Left ventricle myocardium inferior (tissue), 1 donor: ENCODE data around the gene KCNE3. TPM values are rescaled to one million over a fixed set of nuclear protein-coding genes. Genes with fewer than 3 reads are reported as not detected.

Source experiments
- DNase-seq: peaks from one replicate; pipeline ENCODE4 v3.0.0-alpha.2; 2020
- H3K27ac ChIP-seq: fragments of 200-600 bp; replicated peaks from 2 replicates; pipeline ENCODE4 v1.8.0; 2021
- H3K27me3 ChIP-seq: fragments of 200-600 bp; 2 replicates; pipeline ENCODE4 v1.8.0; 2021; ENCODE audit warnings: low read depth
- H3K36me3 ChIP-seq: fragments of 200-600 bp; 2 replicates; pipeline ENCODE4 v1.8.0; 2021
- H3K4me1 ChIP-seq: fragments of 200-600 bp; 2 replicates; pipeline ENCODE4 v1.8.0; 2021
- H3K4me3 ChIP-seq: fragments of 200-600 bp; 2 replicates; pipeline ENCODE4 v1.8.0; 2021; ENCODE audit warnings: mild to moderate bottlenecking, moderate library complexity
- H3K9me3 ChIP-seq: fragments of 200-600 bp; replicated peaks from 2 replicates; pipeline ENCODE4 v1.8.0; 2021
- CTCF ChIP-seq: fragments of 200-600 bp; IDR thresholded peaks from 2 replicates; pipeline ENCODE4 v1.8.0; 2021; ENCODE audit warnings: antibody characterized with exemption, mild to moderate bottlenecking, borderline replicate concordance
- intact Hi-C: fragments of 100-400 bp; cut with micrococcal nuclease; formaldehyde crosslinking; loops from one replicate; pipeline ENCODE4 v1.11.0; 2022
- total RNA-seq: library from RNA; stranded (reverse); fragmentation: NEBNext Ultra II Directional; extraction: Animal tissue kit (Norgen Biotek cat#: 25700); gene quantifications from one replicate; pipeline ENCODE4 v1.2.1, GENCODE V29; 2021
- donor health status: DM: no; HTN: yes; CAD: no; lungs with severe emphysema.

Gene KCNE3
- total RNA-seq, 1 donor from 2014 or later, result 4.3 TPM

- no peak overlapping the region for H3K4me3 ChIP-seq
- no peak for DNase-seq
- intact Hi-C loops, result no loop called here
- H3K9me3 ChIP-seq, result no peaks in the 10 kb centered on the region
- H3K27ac ChIP-seq, result no peak overlapping the region
- no peaks in the 10 kb centered on the region for H3K36me3 ChIP-seq
- no peak for TF ChIP-seq CTCF
- peaks cover 12% of the 10 kb centered on the region for H3K27me3 ChIP-seq
- peaks cover 21% of the 10 kb centered on the region for H3K4me1 ChIP-seq
Measured at GRCh38 chr11:74463216-74463615, 4.1 kb downstream of the KCNE3 start.

GRCh38 chr11:74462631-74463030 is 4.7 kb downstream of the KCNE3 start:
- no peak overlapping the region for H3K4me3 ChIP-seq
- no peaks in the 10 kb centered on the region for H3K9me3 ChIP-seq
- peaks cover 16% of the 10 kb centered on the region for H3K4me1 ChIP-seq
- peak overlapping the region; percentile 79 for H3K27ac ChIP-seq
- DNase-seq, result no peak
- peaks cover 12% of the 10 kb centered on the region for H3K27me3 ChIP-seq
- no peaks in the 10 kb centered on the region for H3K36me3 ChIP-seq
- intact Hi-C loops, result no loop called here
- no peak for TF ChIP-seq CTCF

GRCh38 chr11:74462009-74462408 is 5.3 kb downstream of the KCNE3 start:
- Histone ChIP-seq H3K27ac (peak overlapping the region; percentile 79), H3K4me1 (peaks cover 10% of the 10 kb centered on the region), H3K4me3 (peak overlapping the region; percentile 52), H3K36me3 (no peaks in the 10 kb centered on the region), H3K27me3 (peaks cover 12% of the 10 kb centered on the region), H3K9me3 (no peaks in the 10 kb centered on the region)
- intact Hi-C loops, result no loop called here
- DNase-seq, result peak; percentile 84
- TF ChIP-seq CTCF, result no peak

GRCh38 chr11:74460481-74461154 is 6.7 kb downstream of the KCNE3 start:
- intact Hi-C loops, result no loop called here
- Histone ChIP-seq H3K9me3 (no peaks in the 10 kb centered on the region), H3K27me3 (peaks cover 12% of the 10 kb centered on the region), H3K36me3 (no peaks in the 10 kb centered on the region), H3K4me1 (peaks cover 4% of the 10 kb centered on the region), H3K4me3 (peak overlapping the region; percentile 52), H3K27ac (peak overlapping the region; percentile 79)
- DNase-seq, result no peak
- TF ChIP-seq CTCF, result no peak

GRCh38 chr11:74460065-74460464 is 7.3 kb downstream of the KCNE3 start:
- TF ChIP-seq CTCF, result no peak
- Histone ChIP-seq H3K27ac (peak overlapping the region; percentile 79), H3K36me3 (no peaks in the 10 kb centered on the region), H3K4me3 (peak overlapping the region; percentile 52), H3K9me3 (no peaks in the 10 kb centered on the region), H3K27me3 (peaks cover 12% of the 10 kb centered on the region), H3K4me1 (peaks cover 4% of the 10 kb centered on the region)
- DNase-seq, result no peak
- intact Hi-C loops, result no loop called here
